Putamen (tissue), 1 donor: ENCODE measurements around the gene TUBB2A.
"Not testable (repeated sequence)": the region's sequence is repeated elsewhere in the genome, so short reads cannot be mapped to it uniquely, and the experiment has no call there.

Source experiments
- DNase-seq: peaks from one replicate; pipeline ENCODE4 v3.0.0-alpha.2; 2016; ENCODE audit warnings: low spot score

TUBB2A gene

GRCh38 chr6:3157131-3157933, at the start of gene TUBB2A:
TUBB2A (minus strand) TSS chr6:3157544; CDS start chr6:3157463, 81 bp downstream.
- DNase-seq = peak; percentile 86

- no peak for DNase-seq
Observed at GRCh38 chr6:3206339-3207015, 49.1 kb upstream of the TUBB2A start.

GRCh38 chr6:3205913-3206312, 48.6 kb upstream of the TUBB2A start:
- DNase-seq = no peak

- no peak for DNase-seq
Observed at GRCh38 chr6:3204921-3205320, 47.6 kb upstream of the TUBB2A start.

- no peak for DNase-seq
Observed at GRCh38 chr6:3202999-3203696, 45.8 kb upstream of the TUBB2A start.

- no peak for DNase-seq
Observed at GRCh38 chr6:3201388-3201787, 44.0 kb upstream of the TUBB2A start.

GRCh38 chr6:3200682-3201081, 43.3 kb upstream of the TUBB2A start:
- no peak for DNase-seq

GRCh38 chr6:3199382-3199781, 42.0 kb upstream of the TUBB2A start:
- DNase-seq = no peak

GRCh38 chr6:3197734-3198133, 40.4 kb upstream of the TUBB2A start:
- DNase-seq = not testable (repeated sequence)

GRCh38 chr6:3196770-3197169, 39.4 kb upstream of the TUBB2A start:
- DNase-seq = no peak

GRCh38 chr6:3195695-3196497, 38.6 kb upstream of the TUBB2A start:
- peak; percentile 74 for DNase-seq

- DNase-seq = no peak
Observed at GRCh38 chr6:3195420-3195694, 38.0 kb upstream of the TUBB2A start.

- DNase-seq = peak; percentile 86
Observed at GRCh38 chr6:3194535-3195419, 37.4 kb upstream of the TUBB2A start.

GRCh38 chr6:3193102-3193849, 35.9 kb upstream of the TUBB2A start:
- DNase-seq = no peak

- no peak for DNase-seq
Observed at GRCh38 chr6:3190779-3191178, 33.4 kb upstream of the TUBB2A start.

- DNase-seq = no peak
Observed at GRCh38 chr6:3190056-3190455, 32.7 kb upstream of the TUBB2A start.

- DNase-seq = not testable (repeated sequence)
Observed at GRCh38 chr6:3189192-3189591, 31.8 kb upstream of the TUBB2A start.

- no peak for DNase-seq
Observed at GRCh38 chr6:3188262-3188661, 30.9 kb upstream of the TUBB2A start.

GRCh38 chr6:3186974-3187382, 29.6 kb upstream of the TUBB2A start:
- no peak for DNase-seq

GRCh38 chr6:3183066-3183465, 25.7 kb upstream of the TUBB2A start:
- DNase-seq = no peak
